ENCODE data around the gene ARHGAP30.

Gene ARHGAP30

GRCh38 chr1:161008869-161009510, 60.7 kb downstream of the ARHGAP30 start:
- no peak for DNase-seq

- no peak for DNase-seq
These were observed 62.3 kb downstream of the ARHGAP30 start for GRCh38 chr1:161007369-161007768.

- DNase-seq, result no peak
These were observed 63.1 kb downstream of the ARHGAP30 start for GRCh38 chr1:161006563-161006962.

GRCh38 chr1:161001525-161001924, 68.2 kb downstream of the ARHGAP30 start:
- no peak for DNase-seq

GRCh38 chr1:161000736-161001480, 68.8 kb downstream of the ARHGAP30 start:
- no peak for DNase-seq

GRCh38 chr1:160999376-160999775, 70.3 kb downstream of the ARHGAP30 start:
- DNase-seq, result no peak

- peak; percentile 60 for DNase-seq
These were observed 72.2 kb downstream of the ARHGAP30 start for GRCh38 chr1:160997323-160998038.

Measured in CD4-positive, alpha-beta T cell treated with Interleukin-15 for 1 hour (primary cell).